Mesodermal cell (in vitro differentiated cells): ENCODE measurements around the gene PCLO. TPM values are rescaled to one million over a fixed set of nuclear protein-coding genes. Genes with fewer than 3 reads are reported as not detected.

ENCODE experiments used
- H3K27ac ChIP-seq: 2 replicates; pipeline ENCODE4 v1.7.0; 2013; ENCODE audit warnings: mild to moderate bottlenecking, low read depth, low read length, moderate library complexity; ENCODE audit not compliant: severe bottlenecking
- H3K36me3 ChIP-seq: 2 replicates; pipeline ENCODE4 v1.7.1; 2013; ENCODE audit warnings: mild to moderate bottlenecking, low read length, moderate library complexity; ENCODE audit not compliant: control insufficient read depth, insufficient read depth
- H3K4me1 ChIP-seq: one replicate; pipeline ENCODE4 v1.7.1; 2013; ENCODE audit warnings: mild to moderate bottlenecking, low read length; ENCODE audit not compliant: insufficient read depth, control insufficient read depth, poor library complexity, severe bottlenecking
- H3K4me3 ChIP-seq: 2 replicates; pipeline ENCODE4 v1.7.0; 2013; ENCODE audit warnings: low read length, control low read depth, mild to moderate bottlenecking; ENCODE audit not compliant: insufficient read depth, poor library complexity, severe bottlenecking; ENCODE audit errors: extremely low read depth
- H3K9me3 ChIP-seq: 2 replicates; pipeline ENCODE4 v1.7.1; 2013; ENCODE audit warnings: mild to moderate bottlenecking, low read length, moderate library complexity; ENCODE audit not compliant: control insufficient read depth
- WGBS, 2 experiments: methylation state at CpG; one replicate each; pipeline ENCODE4 v1.1.5; 2013; ENCODE audit warnings: missing lambda C conversion rate in 2 of 2; ENCODE audit not compliant: insufficient coverage in 2 of 2; 5-methylcytosine and 5-hydroxymethylcytosine counted together
- polyA plus RNA-seq, 2 experiments: library from polyadenylated mRNA; stranded (reverse); fragments of 50-300 nt; gene quantifications; one replicate each; pipeline ENCODE4 v1.2.3, GENCODE V29; 2013

The PCLO gene, protein sequence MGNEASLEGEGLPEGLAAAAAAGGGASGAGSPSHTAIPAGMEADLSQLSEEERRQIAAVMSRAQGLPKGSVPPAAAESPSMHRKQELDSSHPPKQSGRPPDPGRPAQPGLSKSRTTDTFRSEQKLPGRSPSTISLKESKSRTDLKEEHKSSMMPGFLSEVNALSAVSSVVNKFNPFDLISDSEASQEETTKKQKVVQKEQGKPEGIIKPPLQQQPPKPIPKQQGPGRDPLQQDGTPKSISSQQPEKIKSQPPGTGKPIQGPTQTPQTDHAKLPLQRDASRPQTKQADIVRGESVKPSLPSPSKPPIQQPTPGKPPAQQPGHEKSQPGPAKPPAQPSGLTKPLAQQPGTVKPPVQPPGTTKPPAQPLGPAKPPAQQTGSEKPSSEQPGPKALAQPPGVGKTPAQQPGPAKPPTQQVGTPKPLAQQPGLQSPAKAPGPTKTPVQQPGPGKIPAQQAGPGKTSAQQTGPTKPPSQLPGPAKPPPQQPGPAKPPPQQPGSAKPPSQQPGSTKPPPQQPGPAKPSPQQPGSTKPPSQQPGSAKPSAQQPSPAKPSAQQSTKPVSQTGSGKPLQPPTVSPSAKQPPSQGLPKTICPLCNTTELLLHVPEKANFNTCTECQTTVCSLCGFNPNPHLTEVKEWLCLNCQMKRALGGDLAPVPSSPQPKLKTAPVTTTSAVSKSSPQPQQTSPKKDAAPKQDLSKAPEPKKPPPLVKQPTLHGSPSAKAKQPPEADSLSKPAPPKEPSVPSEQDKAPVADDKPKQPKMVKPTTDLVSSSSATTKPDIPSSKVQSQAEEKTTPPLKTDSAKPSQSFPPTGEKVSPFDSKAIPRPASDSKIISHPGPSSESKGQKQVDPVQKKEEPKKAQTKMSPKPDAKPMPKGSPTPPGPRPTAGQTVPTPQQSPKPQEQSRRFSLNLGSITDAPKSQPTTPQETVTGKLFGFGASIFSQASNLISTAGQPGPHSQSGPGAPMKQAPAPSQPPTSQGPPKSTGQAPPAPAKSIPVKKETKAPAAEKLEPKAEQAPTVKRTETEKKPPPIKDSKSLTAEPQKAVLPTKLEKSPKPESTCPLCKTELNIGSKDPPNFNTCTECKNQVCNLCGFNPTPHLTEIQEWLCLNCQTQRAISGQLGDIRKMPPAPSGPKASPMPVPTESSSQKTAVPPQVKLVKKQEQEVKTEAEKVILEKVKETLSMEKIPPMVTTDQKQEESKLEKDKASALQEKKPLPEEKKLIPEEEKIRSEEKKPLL (N-terminal part only)
- 2.3 TPM for polyA plus RNA-seq (2013, experiment 1 of 2)
- polyA plus RNA-seq (2013, experiment 2 of 2) = 4.1 TPM

DNA sequence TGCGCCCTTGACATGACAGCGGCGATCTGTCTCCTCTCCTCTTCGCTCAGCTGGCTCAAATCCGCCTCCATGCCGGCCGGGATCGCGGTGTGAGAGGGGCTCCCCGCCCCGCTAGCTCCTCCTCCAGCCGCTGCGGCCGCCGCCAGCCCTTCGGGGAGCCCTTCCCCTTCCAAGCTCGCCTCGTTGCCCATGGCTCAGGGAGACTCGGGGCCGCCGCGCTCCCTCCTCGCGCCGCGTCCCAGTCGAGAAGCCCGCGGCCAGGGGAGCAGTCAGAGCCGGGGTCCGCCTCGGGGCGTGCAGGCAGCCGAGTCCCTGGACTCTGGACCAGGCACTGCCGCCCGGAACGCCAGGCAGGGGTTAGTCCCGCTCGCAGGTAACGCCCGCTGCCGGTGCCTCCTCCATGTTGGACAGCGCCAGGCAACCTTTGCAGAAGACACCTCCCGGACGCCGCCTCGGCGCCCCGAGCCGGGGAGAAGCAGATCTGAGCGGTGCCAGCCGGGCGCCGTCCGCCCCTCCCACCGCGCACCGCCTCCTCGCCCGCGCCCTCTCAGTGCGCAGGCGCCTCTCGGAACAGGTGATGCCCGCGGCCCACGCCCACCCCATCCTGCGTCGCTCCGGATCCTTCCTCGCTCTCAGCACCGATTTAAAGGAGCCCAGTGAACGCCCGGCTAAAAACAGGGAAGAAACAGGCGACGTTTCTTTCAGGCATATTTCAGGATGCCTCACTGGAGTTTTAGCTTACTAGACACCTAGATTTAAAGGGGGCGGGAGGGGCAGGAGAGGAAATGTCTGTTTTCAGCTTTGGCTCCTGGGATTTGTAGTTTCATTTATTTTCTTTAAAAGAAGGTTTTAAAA, at the start of gene PCLO:
Gene PCLO, minus strand, starts transcription at position 483 of the 855 bp plus-strand sequence. Its CDS starts 292 bp downstream, at position 191.
- peak within 1 kb of the TSS; percentile 79 for H3K27ac ChIP-seq
- H3K9me3 ChIP-seq = no peaks in the 10 kb centered on the region

DNA sequence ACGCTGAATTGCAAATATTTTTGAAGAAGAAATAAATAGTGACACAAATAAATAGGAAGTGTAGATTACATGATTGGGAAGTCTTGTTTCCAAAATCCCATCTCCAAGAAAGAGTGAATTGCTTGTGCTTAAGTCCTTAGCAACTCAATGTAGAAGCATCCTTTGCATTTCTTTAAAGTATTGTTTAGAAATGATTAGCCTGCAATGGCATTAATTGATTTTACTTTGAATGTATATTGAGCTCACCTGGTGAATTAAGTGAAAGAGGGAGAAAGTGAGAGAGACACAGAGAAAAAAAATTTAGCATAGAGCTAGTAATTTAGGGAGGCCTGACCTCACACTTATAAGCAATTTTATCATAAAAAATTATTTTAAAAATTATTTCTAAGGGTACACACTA, 49.0 kb upstream of the PCLO start:
- H3K4me1 ChIP-seq = no peaks in the 10 kb centered on the region
- no peak overlapping the region for H3K27ac ChIP-seq
- 67% methylated on average over 1 of the region's 1 CpG; no CpG with 5 or more reads in 1 of the 2 experiments for WGBS, 2 experiments
- no peaks in the 10 kb centered on the region for H3K36me3 ChIP-seq
- H3K9me3 ChIP-seq = no peaks in the 10 kb centered on the region
- no peak overlapping the region for H3K4me3 ChIP-seq

More for the DNA sequence above, at the start of gene PCLO:
- no peaks in the 10 kb centered on the region for H3K36me3 ChIP-seq
- H3K4me1 ChIP-seq = no peaks in the 10 kb centered on the region
- H3K4me3 ChIP-seq = peak within 1 kb of the TSS; percentile 58
- 0% methylated on average over 63 to 65 of the region's 77 CpGs for WGBS, 2 experiments

DNA sequence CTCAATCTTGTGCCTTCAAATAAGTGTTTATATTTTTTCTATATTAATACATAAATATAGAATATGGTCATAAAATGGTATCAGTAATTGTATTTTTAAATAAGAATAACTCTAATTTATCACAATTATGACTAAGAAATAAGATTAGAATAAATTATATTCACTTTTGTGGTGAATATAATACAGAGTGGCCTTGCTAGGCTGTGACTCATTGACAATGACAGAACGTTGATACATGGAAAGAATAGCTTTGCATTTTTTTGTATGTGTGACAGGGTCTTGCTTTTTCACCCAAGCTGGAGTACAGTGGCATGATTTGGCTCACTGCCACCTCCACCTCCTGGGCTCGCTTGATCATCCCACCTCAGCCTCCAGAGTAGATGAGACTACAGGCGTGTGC, 47.8 kb upstream of the PCLO start:
- Histone ChIP-seq H3K27ac (no peak overlapping the region), H3K36me3 (no peaks in the 10 kb centered on the region), H3K9me3 (no peaks in the 10 kb centered on the region), H3K4me3 (no peak overlapping the region), H3K4me1 (no peaks in the 10 kb centered on the region)
- 87 to 89% methylated on average over 2 of the region's 3 CpGs for WGBS, 2 experiments

DNA sequence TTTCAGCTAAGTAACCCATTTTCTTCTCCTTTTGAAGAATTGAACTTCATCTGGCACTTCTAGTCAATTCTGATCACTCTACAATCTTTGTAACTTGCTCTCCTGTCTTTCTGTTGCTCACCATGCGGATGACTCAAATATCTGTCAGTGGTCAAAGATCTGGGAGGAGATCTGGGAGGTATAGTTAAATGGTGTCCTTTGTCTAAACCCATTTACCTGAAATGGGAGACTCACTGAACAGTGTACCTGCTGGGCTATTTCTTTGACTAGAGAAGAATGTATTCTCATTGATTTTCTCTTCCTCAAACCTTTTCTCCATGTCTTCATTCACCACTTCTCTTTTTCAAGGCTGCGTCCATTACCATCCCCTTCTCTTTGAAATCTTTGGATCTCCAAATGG, 42.0 kb upstream of the PCLO start:
- Histone ChIP-seq H3K36me3 (no peaks in the 10 kb centered on the region), H3K9me3 (no peaks in the 10 kb centered on the region), H3K4me1 (no peaks in the 10 kb centered on the region), H3K27ac (no peak overlapping the region), H3K4me3 (no peak overlapping the region)
- WGBS, 2 experiments = no CpG with 5 or more reads among the region's 2 CpGs

DNA sequence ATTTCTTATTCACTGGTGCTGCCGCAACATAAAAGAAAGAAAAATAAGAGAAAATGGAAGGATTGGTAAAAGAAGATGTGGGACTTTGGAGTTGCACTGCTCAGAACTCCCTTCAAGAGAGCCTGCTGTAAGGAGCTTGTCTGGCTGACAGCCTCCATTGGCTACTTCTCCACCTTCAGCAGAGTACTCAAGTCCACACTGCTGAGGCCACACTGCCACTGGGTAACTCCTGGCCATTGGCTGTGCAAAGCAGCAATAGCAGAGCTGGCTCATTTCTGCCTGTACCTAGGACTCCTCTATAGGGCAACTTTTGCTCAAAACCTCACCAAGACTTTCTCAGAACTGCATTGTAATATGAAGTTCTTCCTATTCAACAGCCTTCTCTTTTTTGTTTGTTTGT, 38.7 kb upstream of the PCLO start:
- Histone ChIP-seq H3K4me1 (no peaks in the 10 kb centered on the region), H3K36me3 (no peaks in the 10 kb centered on the region), H3K4me3 (no peak overlapping the region), H3K27ac (no peak overlapping the region), H3K9me3 (no peaks in the 10 kb centered on the region)
- WGBS, 2 experiments = no CpG with 5 or more reads among the region's 1 CpG

DNA sequence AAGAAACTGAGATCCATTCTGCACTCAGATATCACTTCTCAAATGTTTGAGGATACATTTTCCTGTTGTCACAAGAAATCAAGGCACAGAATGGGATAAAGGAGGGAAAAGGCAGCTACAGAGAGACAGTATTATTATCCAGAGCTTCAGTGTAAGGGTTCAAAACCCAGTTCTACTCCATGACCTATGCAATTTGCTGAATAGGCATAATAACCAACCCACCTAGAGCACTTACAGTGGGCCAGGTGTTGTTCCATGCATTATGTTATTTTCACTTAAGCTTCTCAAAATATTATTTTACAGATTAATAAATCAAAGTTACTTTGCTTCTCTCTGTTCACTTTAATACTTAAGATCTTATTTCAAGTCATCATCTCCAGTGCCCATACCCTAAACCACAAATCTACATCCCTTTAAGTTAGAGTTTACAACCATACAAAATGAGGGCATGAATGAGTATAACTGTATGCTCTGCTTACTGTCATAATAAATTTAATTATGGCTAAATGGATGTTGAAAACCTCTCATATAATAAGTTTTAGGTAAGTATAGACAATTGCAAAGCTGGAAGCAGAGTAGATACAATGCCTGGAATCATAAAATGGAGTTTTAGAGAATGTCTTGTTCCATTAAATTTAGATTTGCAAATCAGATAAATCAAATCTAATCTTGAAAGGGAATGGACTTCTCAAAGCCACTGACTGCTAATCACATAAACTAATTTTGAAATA, 28.1 kb upstream of the PCLO start:
- Histone ChIP-seq H3K36me3 (no peaks in the 10 kb centered on the region), H3K27ac (no peak overlapping the region), H3K4me1 (no peaks in the 10 kb centered on the region), H3K4me3 (no peak overlapping the region), H3K9me3 (no peaks in the 10 kb centered on the region)

DNA sequence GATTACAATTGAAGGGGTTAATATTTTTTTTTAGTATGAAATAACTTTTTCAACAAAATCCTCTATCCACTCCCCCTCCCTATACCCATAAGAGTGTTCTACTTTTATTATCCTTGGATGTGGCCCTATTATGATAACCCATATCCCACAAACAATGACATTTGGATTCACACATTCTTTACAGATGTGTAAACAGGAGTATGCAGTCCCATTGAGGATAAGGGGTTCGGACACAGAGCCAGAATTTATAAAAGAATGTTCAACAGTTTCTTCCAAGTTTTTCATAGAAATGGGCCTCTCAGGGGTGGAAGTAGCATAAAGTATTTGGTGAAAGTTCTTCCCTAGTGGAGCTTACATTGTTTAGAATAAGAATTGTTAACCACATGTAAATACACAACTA, 16.1 kb upstream of the PCLO start:
- Histone ChIP-seq H3K4me1 (no peaks in the 10 kb centered on the region), H3K27ac (no peak overlapping the region), H3K4me3 (no peak overlapping the region), H3K9me3 (no peaks in the 10 kb centered on the region), H3K36me3 (no peaks in the 10 kb centered on the region)
- no CpG with 5 or more reads among the region's 1 CpG for WGBS, 2 experiments

DNA sequence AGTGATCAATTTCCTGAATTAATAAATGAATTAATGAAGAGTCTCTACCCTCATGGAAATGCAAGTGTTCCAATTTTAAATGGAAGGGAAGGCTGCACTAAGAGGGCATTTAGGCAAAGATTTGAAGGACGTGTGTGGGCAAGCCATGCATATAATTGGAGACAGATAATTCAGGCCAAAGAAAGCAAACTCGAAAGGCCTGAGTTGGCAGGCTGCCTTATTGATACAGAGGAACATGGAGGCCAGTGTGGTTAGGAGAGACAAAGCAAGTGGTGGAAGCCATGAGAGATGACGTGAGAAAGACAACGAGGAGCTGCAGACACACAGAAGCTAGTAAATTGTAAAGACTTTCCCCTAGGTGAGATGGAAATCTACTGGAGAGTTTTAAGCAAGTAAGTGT, 15.4 kb upstream of the PCLO start:
- H3K36me3 ChIP-seq = no peaks in the 10 kb centered on the region
- WGBS, 2 experiments = 85 to 96% methylated on average over 4 of the region's 4 CpGs
- no peak overlapping the region for H3K4me3 ChIP-seq
- H3K4me1 ChIP-seq = no peaks in the 10 kb centered on the region
- no peaks in the 10 kb centered on the region for H3K9me3 ChIP-seq
- no peak overlapping the region for H3K27ac ChIP-seq

DNA sequence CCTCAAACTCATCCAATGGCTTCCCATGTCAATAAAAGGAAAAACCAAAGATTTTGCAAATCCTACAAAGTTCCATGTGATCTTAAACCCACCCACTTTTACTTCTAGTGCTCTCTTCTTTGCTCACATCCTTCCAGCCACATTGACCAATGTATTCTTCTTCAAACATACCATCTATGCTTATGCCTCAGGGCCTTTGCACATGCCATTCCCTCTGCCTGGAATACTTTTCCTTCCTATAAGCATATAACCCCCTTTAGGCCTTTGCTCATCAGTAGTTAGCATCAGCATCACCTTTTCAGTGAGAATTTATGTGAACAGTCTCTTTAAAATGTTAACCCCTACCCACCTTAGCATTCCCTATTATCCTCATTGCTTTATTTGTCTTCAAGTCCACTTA, 11.0 kb upstream of the PCLO start:
- Histone ChIP-seq H3K4me3 (no peak overlapping the region), H3K4me1 (no peaks in the 10 kb centered on the region), H3K27ac (no peak overlapping the region), H3K9me3 (no peaks in the 10 kb centered on the region), H3K36me3 (no peaks in the 10 kb centered on the region)
